Naive thymus-derived CD8-positive, alpha-beta T cell (primary cell): ENCODE measurements around the gene POU3F3. TPM values are rescaled to one million over a fixed set of nuclear protein-coding genes. Genes with fewer than 3 reads are reported as not detected.
A peak's percentile ranks its signal among the peaks of the same experiment; 100 is the strongest.

Source experiments
- ATAC-seq, 2 donors: fragments of 150-1000 bp; cut with Tn5 transposase in 1 of 2; sonication (Bioruptor Pico), chemical (Tn5 transposase) in 1 of 2; 1 replicate in 1 of 2; 2 replicates in 1 of 2; pipeline ENCODE4 v1.10.0; 2021; ENCODE audit warnings: mild to moderate bottlenecking in 2 of 2, moderate library complexity in 2 of 2
- POLR2A ChIA-PET: fragments of 350-600 bp; sonication (Branson Sonifier 250); formaldehyde crosslinking; loops from one replicate; lab custom pipeline; 2021; ENCODE audit warnings: antibody characterized with exemption; lab: Charles Lee
- DNase-seq, 10 donors: peaks; one replicate each; pipeline versions ENCODE4 v3.0.0 to v3.0.0-alpha.2; 2020 to 2022
- H3K27ac Mint-ChIP-seq, 10 donors: one replicate each; pipeline ENCODE4 v1.8.0; 2020 to 2022; ENCODE audit warnings: mild to moderate bottlenecking in 10 of 10, mixed read lengths in 10 of 10, moderate library complexity in 4 of 10, inconsistent platforms in 1 of 10
- H3K27me3 Mint-ChIP-seq, 5 donors: one replicate each; pipeline ENCODE4 v1.8.0; 2021 to 2022; ENCODE audit warnings: mixed read lengths in 5 of 5
- H3K36me3 Mint-ChIP-seq, 3 donors: one replicate each; pipeline ENCODE4 v1.8.0; 2020 to 2022; ENCODE audit warnings: mixed read lengths in 3 of 3, mild to moderate bottlenecking in 2 of 3, inconsistent platforms in 1 of 3
- H3K4me1 Mint-ChIP-seq, 4 donors: one replicate each; pipeline ENCODE4 v1.8.0; 2021 to 2022; ENCODE audit warnings: mixed read lengths in 4 of 4
- H3K4me3 Mint-ChIP-seq, 10 donors: one replicate each; pipeline ENCODE4 v1.8.0; 2020 to 2022; ENCODE audit warnings: mild to moderate bottlenecking in 10 of 10, mixed read lengths in 10 of 10, moderate library complexity in 6 of 10, inconsistent platforms in 1 of 10
- H3K9me3 Mint-ChIP-seq, 9 donors: one replicate each; pipeline ENCODE4 v1.8.0; 2020 to 2022; ENCODE audit warnings: mixed read lengths in 9 of 9, mild to moderate bottlenecking in 3 of 9, inconsistent platforms in 1 of 9, moderate library complexity in 1 of 9
- polyA plus RNA-seq, 3 donors: library from polyadenylated mRNA; unstranded; fragments of 300-500 nt; fragmentation: Illumina TruSeq; gene quantifications; one replicate each; pipeline ENCODE4 v1.2.3, GENCODE V29; 2021
- total RNA-seq, 8 experiments: library from RNA in 2 of 8; stranded (reverse) in 2 of 8; gene quantifications; one replicate each; pipeline ENCODE4 v1.2.3 and lab custom pipeline; 2021 to 2026

POU3F3 gene
- total and polyA plus RNA-seq, 5 experiments from 2014 or later = not detected

DNA sequence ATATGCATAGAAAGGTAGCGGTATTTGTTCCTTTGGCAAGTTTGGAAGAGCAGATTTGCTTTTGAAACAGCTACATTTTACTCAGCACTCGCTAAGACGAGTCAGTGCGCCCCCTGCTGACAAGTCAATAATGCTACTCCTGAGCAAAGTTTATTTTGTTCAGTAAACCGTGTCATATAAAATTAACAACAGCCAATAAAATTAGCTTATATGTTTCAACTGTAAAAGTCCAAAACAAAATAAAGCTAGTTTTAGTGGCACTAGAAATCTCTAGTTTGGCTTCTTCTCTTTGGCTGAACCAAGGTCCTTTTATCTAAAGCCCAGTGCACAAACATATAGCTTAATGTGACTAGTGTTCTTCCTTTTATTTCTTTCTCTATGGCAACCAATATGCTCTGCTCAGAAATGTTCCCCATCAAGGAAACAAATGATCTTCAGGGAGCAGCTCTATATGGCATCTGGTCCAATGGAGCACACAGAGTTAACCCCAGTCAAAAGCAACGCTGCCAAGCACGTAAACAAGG is 4.2 kb upstream of the POU3F3 start:
- no peak for ATAC-seq
- H3K4me3 Mint-ChIP-seq = no peak overlapping the region
- H3K4me1 Mint-ChIP-seq = peaks cover 23 to 68% (median 34%) of the 10 kb centered on the region in 4 donors
- H3K9me3 Mint-ChIP-seq = peaks cover 0 to 8% (median 0%) of the 10 kb centered on the region in 9 donors
- peaks cover 0 to 12% (median 0%) of the 10 kb centered on the region in 3 donors for H3K36me3 Mint-ChIP-seq
- H3K27me3 Mint-ChIP-seq = peaks cover 61 to 99% (median 86%) of the 10 kb centered on the region in 5 donors
- peak in 6 of 10 donors; percentile 32 to 51 (median 42) for DNase-seq
- POLR2A ChIA-PET = no interaction called here
- H3K27ac Mint-ChIP-seq = peak overlapping the region in 1 of 10 donors; percentile 24

DNA sequence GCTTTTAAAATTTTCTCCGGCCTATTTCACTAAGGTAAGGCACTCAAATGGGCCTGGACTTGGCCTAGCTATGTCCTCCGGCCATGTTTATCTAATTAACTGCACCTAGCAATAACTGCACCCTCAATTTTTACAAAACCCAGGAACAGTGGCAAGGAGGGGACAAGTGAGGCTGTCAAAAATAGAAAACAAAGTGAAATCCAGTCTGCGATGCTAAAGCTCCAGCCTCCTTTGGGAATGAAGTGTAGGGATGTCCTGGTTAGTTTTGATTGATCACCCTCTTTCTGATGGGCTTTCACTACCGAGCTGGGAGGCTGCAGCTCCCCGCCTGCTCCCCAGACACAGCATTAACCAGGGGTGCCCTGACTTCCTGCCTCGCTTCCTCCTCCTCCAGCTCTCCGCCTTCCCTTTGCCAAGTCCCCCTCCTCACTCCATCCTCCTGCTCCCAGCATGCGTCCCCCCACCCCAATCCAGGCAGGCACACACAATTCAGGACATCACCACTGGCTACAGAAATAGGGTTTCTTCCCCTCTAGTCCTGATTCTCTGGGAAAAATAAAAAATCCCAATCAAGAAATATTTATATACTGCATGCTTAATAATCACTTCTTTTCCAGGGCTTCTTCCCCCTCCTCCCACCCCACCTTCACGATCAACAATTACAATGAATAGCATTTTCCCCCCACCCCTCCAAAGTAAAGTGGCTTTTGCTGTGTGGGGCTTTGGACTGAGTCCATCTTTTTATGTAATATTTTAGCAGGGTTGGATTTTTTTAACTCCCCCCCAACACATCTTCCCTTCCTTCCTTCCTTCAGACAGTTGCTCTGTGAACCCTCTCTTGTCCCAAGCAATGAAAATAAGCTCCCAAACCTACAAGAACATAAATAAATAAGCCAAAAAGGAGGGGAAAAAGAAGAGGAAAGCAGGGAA is 3.3 kb upstream of the POU3F3 start:
- peaks cover 0 to 14% (median 0%) of the 10 kb centered on the region in 3 donors for H3K36me3 Mint-ChIP-seq
- DNase-seq (no peak), ATAC-seq (no peak)
- peak overlapping the region in 6 of 10 donors; percentile 23 to 92 (median 36) for H3K4me3 Mint-ChIP-seq
- peak overlapping the region in 1 of 10 donors; percentile 75 for H3K27ac Mint-ChIP-seq
- H3K4me1 Mint-ChIP-seq = peaks cover 20 to 64% (median 30%) of the 10 kb centered on the region in 4 donors
- peaks cover 0 to 9% (median 0%) of the 10 kb centered on the region in 9 donors for H3K9me3 Mint-ChIP-seq
- peaks cover 59 to 94% (median 82%) of the 10 kb centered on the region in 5 donors for H3K27me3 Mint-ChIP-seq
- POLR2A ChIA-PET = interaction anchor here (0.6 kb wide), 1 partner anchor 14 kb away, joined by 3 read pairs; no protein-coding TSS in a partner anchor

DNA sequence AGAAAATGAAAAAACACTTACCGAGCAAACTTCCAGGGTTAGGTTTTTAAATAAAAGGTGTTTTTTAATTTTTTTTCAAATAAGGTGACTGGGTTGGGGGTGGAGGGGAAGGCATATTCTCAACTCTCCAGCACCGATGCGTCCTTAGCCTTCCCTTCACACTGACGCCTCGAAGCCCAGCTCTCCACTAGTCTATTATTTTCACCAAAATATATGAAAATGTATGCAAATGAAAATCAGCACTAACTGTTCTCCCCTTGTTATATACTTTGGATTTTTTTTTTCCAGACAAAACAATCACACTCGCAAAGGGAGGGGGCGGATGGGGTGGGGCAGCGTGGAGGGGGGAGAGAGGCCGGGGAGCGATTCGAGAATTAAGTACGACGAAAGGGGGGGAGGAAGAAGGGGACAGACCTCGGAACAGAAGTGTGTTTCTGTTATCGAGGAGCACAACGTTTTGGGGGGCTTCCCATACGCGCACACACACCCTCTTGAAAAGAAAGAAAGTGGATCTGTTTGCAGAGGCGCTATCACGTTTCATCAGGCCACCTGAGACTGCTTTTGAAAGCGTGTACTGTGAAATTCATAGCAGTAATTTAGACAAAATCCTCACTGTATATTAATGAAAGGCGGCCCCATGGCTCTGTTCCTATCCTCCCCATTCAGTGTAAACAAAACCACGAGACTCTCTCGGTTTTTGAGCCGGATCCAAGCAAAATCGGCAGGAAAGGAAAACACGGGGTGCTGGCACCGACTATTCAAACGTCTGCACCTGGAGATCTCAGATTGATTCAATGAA is 2.4 kb upstream of the POU3F3 start:
- peaks cover 18 to 64% (median 33%) of the 10 kb centered on the region in 4 donors for H3K4me1 Mint-ChIP-seq
- no peak for DNase-seq
- peaks cover 0 to 9% (median 0%) of the 10 kb centered on the region in 9 donors for H3K9me3 Mint-ChIP-seq
- H3K27ac Mint-ChIP-seq = peak overlapping the region in 2 of 10 donors; percentile 37 to 75
- H3K27me3 Mint-ChIP-seq = peaks cover 54 to 86% (median 76%) of the 10 kb centered on the region in 5 donors
- no peak for ATAC-seq
- POLR2A ChIA-PET = no interaction called here
- peak overlapping the region; percentile 76 to 98 (median 90) for H3K4me3 Mint-ChIP-seq
- peaks cover 0 to 14% (median 0%) of the 10 kb centered on the region in 3 donors for H3K36me3 Mint-ChIP-seq

- POLR2A ChIA-PET = interaction anchor here (0.7 kb wide), 1 partner anchor 20 kb away, joined by 3 read pairs; no protein-coding TSS in a partner anchor
- peaks cover under 1 to 14% (median under 1%) of the 10 kb centered on the region in 3 donors for H3K36me3 Mint-ChIP-seq
- peak overlapping the region in 3 of 10 donors; percentile 52 to 85 (median 65) for H3K27ac Mint-ChIP-seq
- peaks cover 18 to 64% (median 37%) of the 10 kb centered on the region in 4 donors for H3K4me1 Mint-ChIP-seq
- DNase-seq (peak in 2 of 10 donors; percentile 17 to 23), ATAC-seq (peak; percentile 23 to 33)
- H3K9me3 Mint-ChIP-seq = peaks cover 0 to 10% (median 0%) of the 10 kb centered on the region in 9 donors
- peaks cover 52 to 84% (median 72%) of the 10 kb centered on the region in 5 donors for H3K27me3 Mint-ChIP-seq
- H3K4me3 Mint-ChIP-seq = peak overlapping the region; percentile 78 to 98 (median 90)
These were observed 1.7 kb upstream of the POU3F3 start for GRCh38 chr2:104852090-104852666.

DNA sequence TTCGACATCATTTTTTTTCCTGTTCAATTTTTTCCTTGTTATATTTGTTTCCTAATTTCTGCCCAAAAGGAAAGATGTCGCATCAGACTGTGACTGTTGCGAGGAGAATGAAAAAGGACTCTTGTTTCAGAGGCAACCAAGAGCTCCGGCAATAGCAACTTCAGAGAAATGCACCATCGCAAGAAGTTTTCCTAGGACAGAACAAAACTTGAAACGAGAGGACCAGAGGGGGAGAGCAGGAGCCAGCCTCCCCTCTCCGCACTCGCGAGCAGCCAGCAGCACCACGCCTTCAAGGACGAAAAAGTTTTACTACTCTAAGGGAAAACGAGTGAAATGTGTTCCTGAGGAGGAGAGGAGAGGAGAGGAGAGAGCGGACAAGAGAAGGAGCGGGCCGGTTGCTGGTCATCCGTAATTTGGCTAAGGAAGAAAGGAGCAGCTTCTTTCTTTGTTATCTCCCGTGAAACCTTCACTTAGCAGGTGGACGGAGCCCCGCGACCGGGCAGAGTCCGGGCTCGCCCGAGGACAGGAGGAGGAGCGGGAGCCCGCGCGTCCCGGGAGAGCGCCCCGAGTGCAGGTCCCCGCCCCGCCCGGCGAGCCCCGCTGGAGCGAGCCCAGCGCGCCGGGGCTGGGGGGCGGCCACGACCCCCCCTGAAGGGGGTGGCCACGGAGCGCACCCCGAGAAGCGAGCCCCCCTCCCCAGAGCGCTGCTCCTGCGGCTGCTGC is 744 bp downstream of the POU3F3 start:
- H3K27me3 Mint-ChIP-seq = peaks cover 49 to 84% (median 70%) of the 10 kb centered on the region in 5 donors
- POLR2A ChIA-PET = no interaction called here
- H3K4me1 Mint-ChIP-seq = peaks cover 18 to 66% (median 44%) of the 10 kb centered on the region in 4 donors
- peak overlapping the region; percentile 78 to 98 (median 90) for H3K4me3 Mint-ChIP-seq
- H3K27ac Mint-ChIP-seq = peak overlapping the region in 5 of 10 donors; percentile 17 to 78 (median 56)
- H3K36me3 Mint-ChIP-seq = peaks cover 8 to 21% (median 18%) of the 10 kb centered on the region in 3 donors
- H3K9me3 Mint-ChIP-seq = peaks cover 6 to 33% (median 15%) of the 10 kb centered on the region in 9 donors
- DNase-seq (no peak), ATAC-seq (no peak)

DNA sequence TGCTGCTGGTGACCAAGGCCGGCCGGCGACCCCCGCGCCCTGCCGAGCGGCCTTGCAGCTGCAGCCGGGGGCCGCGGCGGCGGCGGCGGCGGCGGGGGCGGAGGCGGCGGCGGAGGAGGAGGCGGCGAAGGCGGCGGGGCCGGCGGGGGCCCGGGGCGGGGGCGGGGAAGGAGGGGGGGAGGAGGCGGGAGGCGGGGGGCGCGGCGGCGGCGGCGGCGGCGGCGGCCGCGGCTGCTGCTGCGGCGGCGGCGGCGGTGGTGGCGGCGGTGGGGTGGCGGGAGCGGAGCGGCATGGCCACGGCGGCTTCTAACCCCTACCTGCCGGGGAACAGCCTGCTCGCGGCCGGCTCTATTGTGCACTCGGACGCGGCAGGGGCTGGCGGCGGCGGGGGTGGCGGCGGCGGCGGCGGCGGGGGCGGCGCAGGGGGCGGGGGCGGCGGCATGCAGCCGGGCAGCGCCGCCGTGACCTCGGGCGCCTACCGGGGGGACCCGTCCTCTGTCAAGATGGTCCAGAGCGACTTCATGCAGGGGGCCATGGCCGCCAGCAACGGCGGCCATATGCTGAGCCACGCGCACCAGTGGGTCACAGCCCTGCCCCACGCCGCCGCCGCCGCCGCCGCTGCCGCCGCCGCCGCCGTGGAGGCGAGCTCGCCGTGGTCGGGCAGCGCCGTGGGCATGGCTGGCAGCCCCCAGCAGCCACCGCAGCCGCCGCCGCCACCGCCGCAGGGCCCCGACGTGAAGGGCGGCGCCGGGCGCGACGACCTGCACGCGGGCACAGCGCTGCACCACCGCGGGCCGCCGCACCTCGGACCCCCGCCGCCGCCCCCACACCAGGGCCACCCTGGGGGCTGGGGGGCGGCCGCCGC is 1.5 kb downstream of the POU3F3 start:
- ATAC-seq = no peak
- peaks cover 6 to 39% (median 21%) of the 10 kb centered on the region in 9 donors for H3K9me3 Mint-ChIP-seq
- DNase-seq = no peak
- H3K36me3 Mint-ChIP-seq = peaks cover 13 to 29% (median 21%) of the 10 kb centered on the region in 3 donors
- POLR2A ChIA-PET = no interaction called here
- no peak overlapping the region for H3K27ac Mint-ChIP-seq
- H3K27me3 Mint-ChIP-seq = peaks cover 51 to 84% (median 70%) of the 10 kb centered on the region in 5 donors
- peaks cover 18 to 58% (median 43%) of the 10 kb centered on the region in 4 donors for H3K4me1 Mint-ChIP-seq
- H3K4me3 Mint-ChIP-seq = peak overlapping the region in 1 of 10 donors; percentile 86

DNA sequence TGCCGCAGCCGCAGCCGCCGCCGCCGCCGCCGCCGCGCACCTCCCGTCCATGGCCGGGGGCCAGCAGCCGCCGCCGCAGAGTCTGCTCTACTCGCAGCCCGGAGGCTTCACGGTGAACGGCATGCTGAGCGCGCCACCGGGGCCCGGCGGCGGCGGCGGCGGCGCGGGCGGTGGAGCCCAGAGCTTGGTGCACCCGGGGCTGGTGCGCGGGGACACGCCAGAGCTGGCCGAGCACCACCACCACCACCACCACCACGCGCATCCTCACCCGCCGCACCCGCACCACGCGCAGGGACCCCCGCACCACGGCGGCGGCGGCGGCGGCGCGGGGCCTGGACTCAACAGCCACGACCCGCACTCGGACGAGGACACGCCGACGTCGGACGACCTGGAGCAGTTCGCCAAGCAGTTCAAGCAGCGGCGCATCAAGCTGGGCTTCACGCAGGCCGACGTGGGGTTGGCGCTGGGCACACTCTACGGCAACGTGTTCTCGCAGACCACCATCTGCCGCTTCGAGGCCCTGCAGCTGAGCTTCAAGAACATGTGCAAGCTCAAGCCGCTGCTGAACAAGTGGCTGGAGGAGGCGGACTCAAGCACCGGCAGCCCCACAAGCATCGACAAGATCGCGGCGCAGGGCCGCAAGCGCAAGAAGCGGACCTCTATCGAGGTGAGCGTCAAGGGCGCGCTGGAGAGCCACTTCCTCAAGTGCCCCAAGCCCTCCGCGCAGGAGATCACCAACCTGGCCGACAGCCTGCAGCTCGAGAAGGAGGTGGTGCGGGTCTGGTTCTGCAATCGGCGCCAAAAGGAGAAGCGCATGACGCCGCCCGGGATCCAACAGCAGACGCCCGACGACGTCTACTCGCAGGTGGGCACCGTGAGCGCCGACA is 2.4 kb downstream of the POU3F3 start:
- peaks cover 47 to 83% (median 68%) of the 10 kb centered on the region in 5 donors for H3K27me3 Mint-ChIP-seq
- peak overlapping the region; percentile 53 to 78 (median 68) for H3K4me3 Mint-ChIP-seq
- H3K36me3 Mint-ChIP-seq = peaks cover 15 to 34% (median 22%) of the 10 kb centered on the region in 3 donors
- peaks cover 6 to 42% (median 21%) of the 10 kb centered on the region in 9 donors for H3K9me3 Mint-ChIP-seq
- H3K4me1 Mint-ChIP-seq = peaks cover 16 to 49% (median 41%) of the 10 kb centered on the region in 4 donors
- no peak overlapping the region for H3K27ac Mint-ChIP-seq
- POLR2A ChIA-PET = no interaction called here
- ATAC-seq = no peak
- DNase-seq = peak in 1 of 10 donors; percentile 26

DNA sequence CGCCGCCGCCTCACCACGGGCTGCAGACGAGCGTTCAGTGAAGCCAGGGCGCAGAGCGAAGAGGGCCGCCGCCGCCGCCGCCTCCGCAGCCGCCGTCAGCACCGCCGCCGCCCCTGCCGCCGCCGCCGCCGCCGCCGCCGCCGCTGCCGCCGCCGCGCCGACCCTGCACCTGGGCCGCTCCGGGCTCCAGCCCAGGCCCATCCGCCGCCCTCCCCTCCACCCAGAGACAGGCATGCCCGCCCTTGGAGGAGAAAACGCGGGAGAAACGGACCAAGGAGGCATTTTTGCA is 3.0 kb downstream of the POU3F3 start:
- peak overlapping the region in 1 of 10 donors; percentile 40 for H3K27ac Mint-ChIP-seq
- H3K36me3 Mint-ChIP-seq = peaks cover 18 to 38% (median 26%) of the 10 kb centered on the region in 3 donors
- POLR2A ChIA-PET = no interaction called here
- ATAC-seq (peak; percentile 21 to 26), DNase-seq (no peak)
- H3K4me3 Mint-ChIP-seq = peak overlapping the region; percentile 51 to 83 (median 76)
- peaks cover 6 to 46% (median 22%) of the 10 kb centered on the region in 9 donors for H3K9me3 Mint-ChIP-seq
- peaks cover 49 to 83% (median 68%) of the 10 kb centered on the region in 5 donors for H3K27me3 Mint-ChIP-seq
- H3K4me1 Mint-ChIP-seq = peaks cover 16 to 49% (median 40%) of the 10 kb centered on the region in 4 donors

GRCh38 chr2:104857262-104858005 is 3.5 kb downstream of the POU3F3 start:
- Mint-ChIP-seq H3K36me3 (peaks cover 20 to 38% (median 26%) of the 10 kb centered on the region in 3 donors), H3K9me3 (peaks cover 6 to 49% (median 22%) of the 10 kb centered on the region in 9 donors), H3K4me1 (peaks cover 17 to 49% (median 40%) of the 10 kb centered on the region in 4 donors), H3K27me3 (peaks cover 50 to 83% (median 69%) of the 10 kb centered on the region in 5 donors), H3K27ac (peak overlapping the region in 1 of 10 donors; percentile 40), H3K4me3 (peak overlapping the region; percentile 51 to 83 (median 76))
- DNase-seq = no peak
- ATAC-seq = no peak
- POLR2A ChIA-PET = no interaction called here
